Adipocyte (in vitro differentiated cells): Measurements from ENCODE around the gene SLC6A5.

ENCODE experiments used
- DNase-seq: peaks from one replicate; pipeline ENCODE4 v3.0.0-alpha.2; 2015; ENCODE audit warnings: low read depth
- H3K27me3 ChIP-seq: replicated peaks from 2 replicates; pipeline ENCODE4 v1.7.0; 2013; ENCODE audit warnings: mild to moderate bottlenecking, low read length, moderate library complexity; ENCODE audit not compliant: control insufficient read depth, insufficient read depth
- H3K36me3 ChIP-seq: 2 replicates; pipeline ENCODE4 v1.7.0; 2013; ENCODE audit warnings: low read length, mild to moderate bottlenecking, moderate library complexity; ENCODE audit not compliant: control insufficient read depth, insufficient read depth, severe bottlenecking
- H3K4me1 ChIP-seq: 2 replicates; pipeline ENCODE4 v1.7.0; 2013; ENCODE audit warnings: mild to moderate bottlenecking, low read length, moderate library complexity; ENCODE audit not compliant: control insufficient read depth, insufficient read depth
- H3K4me3 ChIP-seq: 2 replicates; pipeline ENCODE4 v1.7.0; 2013; ENCODE audit warnings: mild to moderate bottlenecking, low read length, moderate library complexity
- H3K9ac ChIP-seq: 2 replicates; pipeline ENCODE4 v1.7.0; 2013; ENCODE audit warnings: mild to moderate bottlenecking, low read length, moderate library complexity
- H3K9me3 ChIP-seq: 2 replicates; pipeline ENCODE4 v1.7.0; 2013; ENCODE audit warnings: mild to moderate bottlenecking, low read length, moderate library complexity; ENCODE audit not compliant: control insufficient read depth

Gene SLC6A5

DNA sequence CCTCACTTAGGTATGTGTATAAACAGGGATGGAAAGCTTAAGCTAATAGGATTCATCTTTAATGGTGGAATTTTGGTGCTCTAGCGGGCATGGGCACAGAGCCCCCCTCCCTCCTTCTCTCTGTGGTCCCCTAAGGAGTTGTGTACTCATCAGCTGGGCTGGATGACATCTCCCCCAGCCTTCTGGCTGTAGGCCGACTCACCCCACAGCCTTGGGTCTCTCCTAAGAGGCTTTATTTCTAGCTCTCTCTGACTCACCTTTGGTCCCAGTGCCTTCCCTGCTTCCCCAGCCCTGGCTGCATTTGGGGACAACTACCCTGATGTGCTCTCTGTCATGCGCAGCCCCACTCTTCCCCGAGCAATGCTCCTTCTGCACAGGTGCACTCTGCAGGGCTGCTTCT lies 26.9 kb downstream of the SLC6A5 start:
- H3K4me3 ChIP-seq = no peak overlapping the region
- H3K27me3 ChIP-seq = peaks cover 30% of the 10 kb centered on the region
- no peak overlapping the region for H3K9ac ChIP-seq
- no peak for DNase-seq
- no peaks in the 10 kb centered on the region for H3K36me3 ChIP-seq
- no peaks in the 10 kb centered on the region for H3K9me3 ChIP-seq
- H3K4me1 ChIP-seq = no peaks in the 10 kb centered on the region

DNA sequence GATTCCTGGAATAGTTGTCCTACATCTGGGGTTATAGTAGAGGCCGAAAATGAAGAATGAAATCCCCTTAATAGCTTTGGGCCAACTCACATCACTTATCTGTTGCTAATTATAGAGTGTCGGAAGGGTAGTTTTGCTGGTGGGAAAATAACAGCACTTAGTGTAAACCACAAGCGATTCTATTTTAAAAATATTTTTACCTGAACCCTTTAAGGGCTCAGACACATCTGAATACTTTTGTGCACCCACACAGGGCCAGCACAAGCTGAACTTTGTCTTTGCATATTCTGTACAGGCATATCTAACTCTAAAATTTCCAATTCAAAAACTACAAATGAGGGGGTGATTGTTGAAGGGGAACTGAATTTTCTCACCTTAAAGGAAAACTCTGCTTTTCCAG lies 27.6 kb downstream of the SLC6A5 start:
- Histone ChIP-seq H3K27me3 (peaks cover 27% of the 10 kb centered on the region), H3K4me1 (no peaks in the 10 kb centered on the region), H3K36me3 (no peaks in the 10 kb centered on the region), H3K9ac (no peak overlapping the region), H3K4me3 (no peak overlapping the region), H3K9me3 (no peaks in the 10 kb centered on the region)
- DNase-seq = no peak

DNA sequence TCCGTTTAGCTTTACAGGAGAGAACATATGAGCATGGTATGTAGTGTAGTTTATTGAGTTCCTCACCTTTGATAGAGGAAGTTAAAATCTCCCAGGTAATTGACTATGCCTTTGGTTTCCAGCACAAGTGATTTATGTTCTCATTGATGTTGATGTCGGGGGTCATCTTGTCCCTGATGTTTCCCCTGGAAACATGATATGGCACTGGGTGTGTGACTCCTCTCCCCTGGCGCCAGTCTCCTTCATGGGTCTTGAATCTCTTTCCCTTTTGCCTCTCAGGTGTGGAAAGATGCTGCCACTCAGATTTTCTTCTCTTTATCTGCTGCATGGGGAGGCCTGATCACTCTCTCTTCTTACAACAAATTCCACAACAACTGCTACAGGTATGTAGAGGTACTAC lies 28.3 kb downstream of the SLC6A5 start:
- Histone ChIP-seq H3K27me3 (peaks cover 24% of the 10 kb centered on the region), H3K36me3 (no peaks in the 10 kb centered on the region), H3K9ac (no peak overlapping the region), H3K9me3 (no peaks in the 10 kb centered on the region), H3K4me3 (no peak overlapping the region), H3K4me1 (no peaks in the 10 kb centered on the region)
- no peak for DNase-seq

DNA sequence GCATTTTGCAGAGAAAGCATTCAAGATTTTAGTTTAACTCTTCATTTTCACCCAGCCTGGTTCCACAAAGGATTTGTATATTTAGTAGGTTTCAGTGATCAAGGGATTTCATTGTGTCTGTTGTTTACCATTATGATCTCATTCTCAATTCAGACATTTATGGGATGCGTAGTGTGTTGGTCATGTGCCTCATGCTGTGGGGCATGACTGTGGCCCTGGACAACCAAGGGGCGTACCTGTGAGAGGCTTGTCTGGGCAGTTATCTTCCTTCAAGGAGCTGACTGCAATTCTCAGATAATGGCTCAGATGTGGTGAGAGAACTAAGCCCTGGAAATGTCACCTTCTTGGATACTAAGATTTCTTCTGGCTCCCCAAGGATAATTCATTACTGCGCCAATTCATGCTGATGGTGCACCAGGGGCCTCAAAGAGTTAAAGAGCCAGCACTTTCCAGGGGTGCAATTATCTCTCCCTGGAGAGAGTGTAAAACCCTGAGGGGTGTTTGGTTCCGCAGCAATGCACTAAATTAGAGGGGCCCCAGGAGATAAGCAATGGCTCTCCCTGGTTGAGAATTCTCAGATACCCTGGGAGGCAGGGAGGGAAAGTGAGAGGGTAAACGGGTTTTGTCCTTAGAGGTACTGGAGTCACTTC lies 32.2 kb downstream of the SLC6A5 start:
- H3K4me1 ChIP-seq = no peaks in the 10 kb centered on the region
- no peaks in the 10 kb centered on the region for H3K36me3 ChIP-seq
- H3K9ac ChIP-seq = no peak overlapping the region
- peaks cover 26% of the 10 kb centered on the region for H3K27me3 ChIP-seq
- no peaks in the 10 kb centered on the region for H3K9me3 ChIP-seq
- DNase-seq = no peak
- no peak overlapping the region for H3K4me3 ChIP-seq

DNA sequence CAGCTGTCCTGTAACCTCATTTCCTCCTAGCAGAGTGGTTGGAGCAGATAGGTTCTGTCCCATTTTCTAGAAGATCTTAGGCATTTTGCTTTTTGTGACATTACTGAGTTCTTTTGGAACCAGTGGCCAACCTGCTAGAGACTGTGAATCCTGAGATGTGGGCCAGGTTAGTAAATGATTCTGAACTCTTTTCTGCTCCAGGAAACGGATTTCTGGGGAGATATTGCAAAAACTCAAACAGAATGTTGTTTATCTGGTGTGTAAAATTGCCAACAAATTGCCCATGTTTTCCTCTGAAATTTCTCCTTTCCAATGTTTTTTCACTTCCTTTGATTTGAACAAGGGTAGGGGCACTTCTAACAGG lies 32.7 kb downstream of the SLC6A5 start:
- H3K9ac ChIP-seq = no peak overlapping the region
- H3K4me1 ChIP-seq = no peaks in the 10 kb centered on the region
- no peak for DNase-seq
- H3K36me3 ChIP-seq = no peaks in the 10 kb centered on the region
- H3K9me3 ChIP-seq = no peaks in the 10 kb centered on the region
- H3K27me3 ChIP-seq = peaks cover 23% of the 10 kb centered on the region
- H3K4me3 ChIP-seq = no peak overlapping the region

DNA sequence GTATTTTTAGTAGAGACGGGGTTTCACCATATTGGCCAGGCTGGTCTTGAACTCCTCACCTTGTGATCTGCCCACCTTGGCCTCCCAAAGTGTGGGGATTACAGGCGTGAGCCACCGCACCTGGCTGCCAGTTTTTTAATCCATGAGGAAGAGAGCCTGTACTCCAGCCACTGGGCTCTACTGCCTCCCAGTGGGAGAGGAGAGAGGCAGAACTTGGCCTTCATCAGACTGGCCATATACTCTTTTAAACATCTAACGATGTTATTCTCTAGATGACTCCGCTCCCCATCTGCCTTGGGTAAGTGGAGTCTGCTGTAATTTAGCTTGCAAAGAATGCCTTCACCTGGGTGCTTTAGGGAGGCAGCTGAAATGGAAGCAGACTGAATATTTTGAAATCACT lies 34.6 kb downstream of the SLC6A5 start:
- no peak overlapping the region for H3K9ac ChIP-seq
- H3K4me1 ChIP-seq = no peaks in the 10 kb centered on the region
- peaks cover 22% of the 10 kb centered on the region for H3K27me3 ChIP-seq
- no peak overlapping the region for H3K4me3 ChIP-seq
- no peak for DNase-seq
- no peaks in the 10 kb centered on the region for H3K36me3 ChIP-seq
- no peaks in the 10 kb centered on the region for H3K9me3 ChIP-seq

DNA sequence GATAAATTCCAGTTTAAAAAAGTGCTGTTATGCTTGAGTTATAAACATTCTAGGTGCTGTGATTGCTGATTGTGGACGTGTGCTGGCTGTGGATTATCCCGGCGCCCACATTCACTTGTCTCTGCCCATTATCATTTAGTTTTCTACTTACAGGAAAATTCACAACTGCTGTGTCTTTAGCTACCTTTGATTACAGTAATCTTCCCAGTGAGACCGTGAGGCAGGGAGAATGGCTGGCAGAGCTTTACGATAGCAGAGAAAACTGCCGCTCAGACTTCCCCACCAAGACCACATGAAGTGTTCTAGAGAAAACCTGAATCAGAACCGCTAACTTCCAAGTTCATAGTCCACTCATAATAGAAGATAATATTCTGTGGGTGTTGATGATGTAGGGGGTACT lies 35.4 kb downstream of the SLC6A5 start:
- Histone ChIP-seq H3K9me3 (no peaks in the 10 kb centered on the region), H3K9ac (no peak overlapping the region), H3K27me3 (peaks cover 24% of the 10 kb centered on the region), H3K36me3 (no peaks in the 10 kb centered on the region), H3K4me1 (no peaks in the 10 kb centered on the region), H3K4me3 (no peak overlapping the region)
- DNase-seq = no peak

DNA sequence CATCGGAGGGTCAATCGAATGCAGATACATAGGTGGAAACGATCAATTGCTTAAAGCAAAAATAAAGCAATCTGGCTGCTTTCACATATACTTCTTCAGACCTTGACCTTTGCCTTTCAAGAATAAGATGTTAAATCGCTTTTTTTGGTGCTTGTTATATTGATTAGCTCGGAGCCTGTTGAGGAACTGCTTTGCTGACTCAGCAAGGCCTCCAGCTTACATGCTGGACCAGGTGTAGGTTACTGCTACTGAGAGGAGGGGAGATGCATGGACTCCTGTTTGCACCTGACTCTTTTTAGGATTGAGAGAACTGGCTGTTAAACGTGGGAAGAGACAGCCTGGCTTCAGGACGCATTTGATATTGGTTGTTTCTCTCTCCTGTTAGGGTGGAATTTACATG lies 38.7 kb downstream of the SLC6A5 start:
- Histone ChIP-seq H3K4me3 (no peak overlapping the region), H3K9ac (no peak overlapping the region), H3K36me3 (no peaks in the 10 kb centered on the region), H3K4me1 (no peaks in the 10 kb centered on the region), H3K9me3 (no peaks in the 10 kb centered on the region), H3K27me3 (peaks cover 29% of the 10 kb centered on the region)
- DNase-seq = no peak

DNA sequence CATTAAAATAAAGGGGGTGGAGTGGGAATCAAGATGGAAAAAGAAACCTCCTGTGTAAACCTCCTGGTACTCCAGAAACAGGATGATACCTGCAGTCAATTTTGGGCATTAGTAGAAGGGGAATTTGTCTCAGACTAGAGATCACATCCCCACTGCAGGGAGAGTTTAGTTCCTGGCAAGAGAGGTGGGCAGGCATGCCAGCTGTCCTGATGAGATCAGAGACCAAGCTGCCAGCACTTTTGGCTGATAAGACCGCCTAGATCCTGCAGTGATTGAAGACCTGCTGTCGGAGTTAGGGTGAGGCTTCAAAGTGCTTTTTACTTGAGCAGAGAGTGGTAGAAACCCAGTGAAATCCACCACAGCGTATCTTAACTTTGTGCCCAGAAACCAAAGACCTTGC lies 40.3 kb downstream of the SLC6A5 start:
- no peak for DNase-seq
- H3K4me3 ChIP-seq = no peak overlapping the region
- H3K36me3 ChIP-seq = no peaks in the 10 kb centered on the region
- peaks cover 27% of the 10 kb centered on the region for H3K27me3 ChIP-seq
- H3K9ac ChIP-seq = no peak overlapping the region
- H3K9me3 ChIP-seq = no peaks in the 10 kb centered on the region
- no peaks in the 10 kb centered on the region for H3K4me1 ChIP-seq

DNA sequence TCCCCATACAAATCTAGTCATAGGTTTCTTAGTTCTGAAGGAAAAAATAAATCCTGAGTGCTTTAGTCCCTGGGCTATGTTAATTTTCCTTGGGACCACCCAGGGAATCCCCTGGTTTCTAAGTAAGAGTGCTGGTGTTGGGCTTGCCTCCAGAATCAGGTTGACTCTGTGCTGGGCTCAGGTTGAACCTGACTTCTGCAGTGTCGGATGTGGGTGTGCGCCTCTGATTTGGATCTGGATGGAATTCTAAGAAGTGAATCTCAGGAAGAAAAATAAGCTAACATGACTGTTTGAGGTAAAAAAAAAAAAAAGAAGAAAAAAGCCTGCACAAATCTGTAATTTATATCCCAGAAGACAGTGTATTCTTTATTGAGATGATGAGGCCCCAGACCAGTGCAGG lies 41.0 kb downstream of the SLC6A5 start:
- no peaks in the 10 kb centered on the region for H3K36me3 ChIP-seq
- peaks cover 27% of the 10 kb centered on the region for H3K27me3 ChIP-seq
- H3K9ac ChIP-seq = no peak overlapping the region
- H3K9me3 ChIP-seq = no peaks in the 10 kb centered on the region
- no peaks in the 10 kb centered on the region for H3K4me1 ChIP-seq
- no peak overlapping the region for H3K4me3 ChIP-seq
- DNase-seq = no peak

DNA sequence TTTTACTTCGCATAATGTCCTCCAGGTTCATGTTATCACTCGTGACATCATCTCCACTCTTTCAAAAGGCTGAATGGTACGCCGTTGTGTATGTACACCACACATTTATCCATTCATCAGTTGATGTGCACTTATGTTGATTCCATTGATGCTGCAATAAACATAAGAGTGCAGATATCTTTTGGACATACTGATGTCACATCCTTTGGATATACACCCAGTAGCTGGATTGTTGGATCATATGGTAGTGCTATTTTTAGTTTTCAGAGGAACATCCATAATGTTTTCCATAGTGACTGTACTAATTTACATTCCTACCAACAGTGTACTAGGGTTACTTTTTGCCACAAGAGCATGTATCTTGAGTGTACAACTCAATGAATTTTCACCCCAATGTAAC lies 45.0 kb downstream of the SLC6A5 start:
- no peak overlapping the region for H3K9ac ChIP-seq
- no peaks in the 10 kb centered on the region for H3K36me3 ChIP-seq
- H3K4me3 ChIP-seq = no peak overlapping the region
- no peaks in the 10 kb centered on the region for H3K9me3 ChIP-seq
- H3K4me1 ChIP-seq = no peaks in the 10 kb centered on the region
- DNase-seq = no peak
- peaks cover 28% of the 10 kb centered on the region for H3K27me3 ChIP-seq

DNA sequence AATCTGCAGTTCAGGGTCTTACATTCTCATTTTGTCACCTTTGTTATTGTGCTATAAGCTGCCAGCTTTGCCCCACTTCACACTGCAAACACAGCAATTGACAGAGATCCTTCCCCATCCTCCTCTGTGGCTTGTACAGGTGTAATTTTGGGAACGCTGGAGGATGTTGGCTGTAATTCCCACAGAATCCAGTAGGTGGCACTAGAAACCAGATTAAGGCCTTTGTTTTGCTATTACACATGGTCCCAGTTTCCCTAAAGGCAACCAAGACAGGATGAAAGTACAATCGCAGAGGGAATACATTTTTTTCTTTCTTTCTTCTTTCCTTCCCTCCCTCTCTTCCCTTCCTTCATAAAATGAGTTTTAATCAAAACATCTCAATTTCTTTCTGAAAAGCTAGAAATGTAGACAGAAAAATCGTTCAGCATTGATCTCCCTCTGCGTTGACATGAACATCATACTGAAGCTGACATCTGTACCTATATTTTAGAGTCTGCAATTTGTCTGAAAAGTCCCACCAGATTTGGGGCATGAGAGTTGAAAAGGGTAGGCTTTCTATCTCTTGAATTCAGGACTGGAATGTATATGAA lies 48.7 kb downstream of the SLC6A5 start:
- DNase-seq = peak; percentile 75
- Histone ChIP-seq H3K4me1 (no peaks in the 10 kb centered on the region), H3K36me3 (no peaks in the 10 kb centered on the region), H3K27me3 (peaks cover 39% of the 10 kb centered on the region), H3K9ac (no peak overlapping the region), H3K9me3 (no peaks in the 10 kb centered on the region), H3K4me3 (no peak overlapping the region)
